GM06990 (cell line): ENCODE results near the gene PCCB.

Experiments used
- DNase-seq: peaks from one replicate; pipeline ENCODE4 v3.0.0-alpha.2; 2011; ENCODE audit not compliant: insufficient read length; ENCODE audit errors: extremely low read depth
- H3K27me3 ChIP-seq: replicated peaks from 2 replicates; pipeline ENCODE4 v1.6.0; 2011; ENCODE audit warnings: low read length; ENCODE audit not compliant: control insufficient read depth, insufficient read depth
- H3K36me3 ChIP-seq: 2 replicates; pipeline ENCODE4 v1.5.1; 2011; ENCODE audit warnings: low read length; ENCODE audit not compliant: control insufficient read depth, insufficient read depth
- H3K4me3 ChIP-seq: replicated peaks from 2 replicates; pipeline ENCODE4 v1.5.1; 2011; ENCODE audit warnings: low read depth, mild to moderate bottlenecking, control low read depth, low read length
- CTCF ChIP-seq: IDR thresholded peaks from 2 replicates; pipeline ENCODE4 v1.5.1; 2011; ENCODE audit warnings: low read length, control low read depth, mild to moderate bottlenecking, inconsistent platforms; ENCODE audit not compliant: insufficient read depth, poor library complexity, severe bottlenecking

PCCB gene

GRCh38 chr3:136377508-136377907, 127.4 kb downstream of the PCCB start:
- DNase-seq: no peak
- no peak for TF ChIP-seq CTCF
- Histone ChIP-seq H3K27me3 (no peaks in the 10 kb centered on the region), H3K36me3 (no peaks in the 10 kb centered on the region; the same call in 1 of the 2 replicates), H3K4me3 (no peak overlapping the region)

GRCh38 chr3:136378011-136378410, 127.9 kb downstream of the PCCB start:
- H3K36me3 ChIP-seq: no peaks in the 10 kb centered on the region; the same call in 1 of the 2 replicates
- no peak overlapping the region for H3K4me3 ChIP-seq
- DNase-seq: no peak
- TF ChIP-seq CTCF: no peak
- H3K27me3 ChIP-seq: no peaks in the 10 kb centered on the region
